OCI-LY7 (cell line): ENCODE results near the gene MIER3.

Experiments
- EZH2phosphoT487 ChIP-seq: fragments of 200-600 bp; sonication (generic); IDR thresholded peaks from 2 replicates; pipeline ENCODE4 v1.6.1; 2018; ENCODE audit warnings: low read depth, borderline replicate concordance, mild to moderate bottlenecking, mixed run types, antibody characterized with exemption, low read length, moderate library complexity, mixed read lengths
- TF ChIP-seq, protein P1 (sequence below): fragments of 200-600 bp; sonication (generic); conservative IDR thresholded peaks from 2 replicates; pipeline ENCODE4 v1.5.1; 2014; ENCODE audit warnings: mild to moderate bottlenecking, antibody characterized with exemption, low read length, moderate library complexity, mixed read lengths

GRCh38 chr5:56917534-56917933 lies 34.4 kb downstream of the MIER3 start:
- TF ChIP-seq, protein P1, sequence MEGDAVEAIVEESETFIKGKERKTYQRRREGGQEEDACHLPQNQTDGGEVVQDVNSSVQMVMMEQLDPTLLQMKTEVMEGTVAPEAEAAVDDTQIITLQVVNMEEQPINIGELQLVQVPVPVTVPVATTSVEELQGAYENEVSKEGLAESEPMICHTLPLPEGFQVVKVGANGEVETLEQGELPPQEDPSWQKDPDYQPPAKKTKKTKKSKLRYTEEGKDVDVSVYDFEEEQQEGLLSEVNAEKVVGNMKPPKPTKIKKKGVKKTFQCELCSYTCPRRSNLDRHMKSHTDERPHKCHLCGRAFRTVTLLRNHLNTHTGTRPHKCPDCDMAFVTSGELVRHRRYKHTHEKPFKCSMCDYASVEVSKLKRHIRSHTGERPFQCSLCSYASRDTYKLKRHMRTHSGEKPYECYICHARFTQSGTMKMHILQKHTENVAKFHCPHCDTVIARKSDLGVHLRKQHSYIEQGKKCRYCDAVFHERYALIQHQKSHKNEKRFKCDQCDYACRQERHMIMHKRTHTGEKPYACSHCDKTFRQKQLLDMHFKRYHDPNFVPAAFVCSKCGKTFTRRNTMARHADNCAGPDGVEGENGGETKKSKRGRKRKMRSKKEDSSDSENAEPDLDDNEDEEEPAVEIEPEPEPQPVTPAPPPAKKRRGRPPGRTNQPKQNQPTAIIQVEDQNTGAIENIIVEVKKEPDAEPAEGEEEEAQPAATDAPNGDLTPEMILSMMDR = no peak
- TF ChIP-seq EZH2phosphoT487 = no peak
